ENCODE data around the gene SDCBP2.

- TF ChIP-seq CTCF (IDR thresholded peaks at IDR 0.05 in 4 of 5, conservative IDR thresholded peaks at IDR 0.05 in 1 of 5) = no peak
- TF ChIP-seq POLR2A (IDR thresholded peaks at IDR 0.05) = no peak
Observed at GRCh38 chr20:1293641-1294379, 35.1 kb downstream of the SDCBP2 start.
